GM18505 (cell line): ENCODE data around the gene DDI2.

Experiments used
- ATAC-seq: cut with Tn5 transposase; IDR thresholded peaks from one replicate; pipeline ENCODE4 v1.9.1; 2021; ENCODE audit not compliant: unreplicated experiment
- POLR2A ChIP-seq: IDR thresholded peaks from 4 replicates; pipeline ENCODE4 v1.6.1; 2011; ENCODE audit warnings: borderline replicate concordance; ENCODE audit not compliant: insufficient read depth, insufficient read length; ENCODE audit errors: extremely low read depth

DDI2 gene

DNA sequence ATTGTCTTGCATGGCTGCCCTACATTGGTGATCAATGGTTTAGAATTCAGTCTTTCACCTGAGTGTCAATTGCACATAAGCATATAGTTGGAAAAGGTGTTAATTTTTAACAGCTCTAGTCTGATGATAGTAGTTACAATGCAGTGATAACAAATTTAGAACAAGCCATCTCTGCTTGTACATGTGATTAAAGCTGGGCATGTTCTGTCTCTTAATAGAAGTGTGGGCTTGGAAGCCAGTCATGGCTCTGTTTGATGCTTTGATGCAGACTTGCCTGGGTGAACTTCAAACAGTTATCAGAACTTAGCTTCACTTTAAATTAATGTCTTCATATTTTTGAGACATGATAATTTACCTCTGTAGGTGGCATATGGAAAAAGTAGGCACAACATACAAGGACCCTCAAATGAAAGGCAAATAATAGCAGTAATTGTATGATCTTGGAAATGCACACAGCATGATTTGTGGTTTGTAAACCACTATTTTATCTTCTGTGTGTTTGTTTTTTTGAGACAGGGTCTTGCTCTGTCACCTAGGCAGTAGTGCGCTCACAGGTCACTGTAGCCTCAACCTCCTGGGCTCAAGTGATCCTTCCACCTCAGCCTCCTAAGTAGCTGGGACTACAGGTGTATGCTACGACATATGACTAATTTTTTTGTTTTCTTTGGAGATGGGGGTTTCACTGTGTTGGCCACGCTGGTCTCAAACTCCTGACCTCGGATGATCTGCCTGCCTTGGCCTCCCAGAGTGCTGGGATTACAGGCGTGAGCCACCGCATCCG lies 3.8 kb downstream of the DDI2 start:
- no peak for TF ChIP-seq POLR2A
- no peak for ATAC-seq

DNA sequence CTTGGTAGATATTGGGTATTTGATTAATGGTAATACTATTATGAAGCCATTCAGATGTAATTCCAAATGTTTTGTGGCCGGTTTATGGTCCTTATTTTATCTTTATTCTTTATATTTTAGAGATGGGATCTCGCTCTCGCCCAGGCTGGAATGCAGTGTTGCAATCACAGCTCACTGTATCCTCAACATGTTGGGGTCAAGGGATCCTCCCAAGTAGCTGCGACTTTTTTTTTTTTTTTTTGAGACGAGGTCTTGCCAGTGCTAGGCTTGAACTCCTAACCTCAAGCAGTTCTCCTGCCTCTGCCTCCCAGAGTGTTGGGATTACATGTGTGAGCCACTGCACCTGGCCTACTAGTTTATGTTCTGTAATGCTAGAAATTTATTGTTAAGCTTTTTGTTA lies 4.7 kb downstream of the DDI2 start:
- TF ChIP-seq POLR2A, result no peak
- ATAC-seq, result no peak

DNA sequence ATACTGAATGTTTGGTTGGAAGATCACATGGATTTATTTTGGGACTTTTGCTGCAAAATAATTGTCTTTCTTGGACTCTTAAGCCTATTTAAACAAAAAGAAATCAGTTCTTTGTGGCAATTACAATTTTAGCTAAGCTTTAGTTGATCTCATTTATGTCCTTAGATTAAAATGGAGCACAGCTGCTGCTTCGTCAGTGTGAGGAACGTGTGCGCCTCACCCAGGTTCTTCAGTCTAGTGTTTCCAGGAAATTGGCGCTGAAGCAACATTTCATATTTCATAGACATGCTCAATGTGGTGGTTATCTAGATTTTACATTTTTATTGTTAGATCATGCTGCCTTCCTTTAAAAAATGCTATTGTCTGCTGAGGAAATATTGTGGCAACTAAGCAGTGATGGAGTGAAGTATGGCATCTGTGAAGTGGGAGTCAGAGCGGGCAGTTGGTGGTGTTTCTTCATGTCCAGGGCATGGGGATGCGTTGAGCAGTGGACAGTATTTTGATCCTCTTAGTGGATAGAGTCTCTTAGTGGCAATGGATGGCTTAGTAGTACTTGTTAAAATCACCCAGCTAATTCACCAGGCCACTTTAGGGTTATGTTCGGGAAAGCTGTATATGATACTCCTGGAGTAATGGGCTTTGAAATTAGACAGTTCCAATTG lies 5.6 kb downstream of the DDI2 start:
- no peak for TF ChIP-seq POLR2A
- no peak for ATAC-seq

DNA sequence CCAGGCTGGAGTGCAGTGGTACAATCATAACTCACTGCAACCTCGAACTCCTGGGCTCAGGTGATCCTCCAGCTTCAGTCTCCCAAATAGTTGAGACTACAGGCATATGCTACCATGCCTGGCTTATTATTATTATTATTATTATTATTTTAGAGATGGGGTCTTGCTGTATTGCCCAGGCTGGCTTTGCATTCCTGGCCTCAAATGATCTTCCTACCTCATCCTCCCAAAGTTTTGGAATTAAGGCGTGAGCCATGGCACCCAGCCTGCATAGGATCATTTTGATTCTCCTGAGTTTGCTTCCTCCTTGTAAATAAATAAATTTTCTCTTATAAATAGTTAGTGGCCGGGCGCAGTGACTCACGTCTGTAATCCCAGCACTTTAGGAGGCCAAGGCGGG lies 6.2 kb downstream of the DDI2 start:
- no peak for TF ChIP-seq POLR2A
- no peak for ATAC-seq

DNA sequence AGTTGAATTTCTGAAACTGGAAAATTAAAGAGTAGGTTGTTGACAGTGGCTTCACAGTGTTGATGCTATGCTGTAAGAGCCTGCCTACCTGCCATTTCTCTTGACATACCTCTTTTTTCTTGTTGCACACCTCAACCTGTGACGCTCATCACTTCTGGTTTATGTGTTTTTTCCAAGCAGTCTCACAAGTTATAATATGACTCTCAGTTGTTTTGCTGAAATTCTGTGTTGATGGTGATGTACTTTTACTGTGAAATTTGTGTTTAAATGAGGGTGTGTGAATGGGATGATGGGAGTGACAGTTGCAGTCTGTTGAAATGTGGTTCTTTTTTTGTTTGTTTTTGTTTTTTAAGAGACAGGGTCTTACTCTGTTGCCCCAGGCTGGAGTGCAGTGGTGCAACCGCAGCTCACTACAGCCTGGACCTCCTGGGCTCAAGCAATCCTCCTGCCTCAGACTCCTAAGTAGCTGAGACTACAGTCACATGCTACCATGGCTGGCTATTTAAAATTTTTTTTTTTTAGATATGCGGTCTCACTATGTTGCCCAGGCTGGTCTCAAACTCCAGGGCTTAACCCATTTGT lies 7.0 kb downstream of the DDI2 start:
- TF ChIP-seq POLR2A, result no peak
- ATAC-seq, result no peak

DNA sequence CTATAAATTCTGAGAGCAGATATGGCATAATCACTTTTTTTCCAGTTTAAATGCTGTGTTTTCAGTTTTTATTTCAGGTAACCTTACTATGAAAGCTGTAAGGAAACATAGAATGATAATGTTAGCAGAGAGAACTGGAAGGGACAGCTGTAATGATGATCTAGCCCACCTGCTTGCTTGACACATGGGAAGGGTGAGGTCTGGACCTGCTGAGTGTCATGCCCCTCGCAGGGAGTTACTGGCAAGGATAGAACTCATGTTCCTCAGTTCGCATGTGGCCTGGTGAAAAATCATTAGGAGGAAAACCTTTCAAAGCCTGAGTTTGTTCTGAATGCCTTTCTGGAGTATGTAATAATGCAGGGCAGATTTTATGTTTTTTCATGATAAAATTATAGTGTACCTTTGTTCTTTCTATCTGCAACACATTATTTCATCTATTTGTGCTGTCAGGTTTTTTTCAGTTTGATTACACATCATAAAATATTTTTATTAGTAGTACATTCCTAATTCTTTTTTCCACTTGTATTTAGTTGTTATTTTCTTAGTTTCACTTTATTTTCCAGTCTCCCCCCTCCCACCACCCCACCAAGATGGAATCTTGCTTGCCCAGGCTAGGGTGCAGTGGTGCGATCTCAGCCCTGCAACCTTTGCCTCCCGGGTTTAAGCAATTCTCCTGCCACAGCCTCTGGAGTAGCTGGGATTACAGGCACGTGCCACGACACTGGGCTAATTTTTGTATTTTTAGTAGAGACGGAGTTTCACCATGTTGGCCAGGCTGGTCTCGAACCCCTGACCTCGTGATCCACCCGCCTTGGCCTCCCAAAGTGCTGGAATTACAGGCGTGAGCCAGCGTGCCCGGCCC lies 8.0 kb downstream of the DDI2 start:
- no peak for ATAC-seq
- no peak for TF ChIP-seq POLR2A

GRCh38 chr1:15626269-15626950 lies 9.2 kb downstream of the DDI2 start:
- no peak for TF ChIP-seq POLR2A
- ATAC-seq, result no peak

DNA sequence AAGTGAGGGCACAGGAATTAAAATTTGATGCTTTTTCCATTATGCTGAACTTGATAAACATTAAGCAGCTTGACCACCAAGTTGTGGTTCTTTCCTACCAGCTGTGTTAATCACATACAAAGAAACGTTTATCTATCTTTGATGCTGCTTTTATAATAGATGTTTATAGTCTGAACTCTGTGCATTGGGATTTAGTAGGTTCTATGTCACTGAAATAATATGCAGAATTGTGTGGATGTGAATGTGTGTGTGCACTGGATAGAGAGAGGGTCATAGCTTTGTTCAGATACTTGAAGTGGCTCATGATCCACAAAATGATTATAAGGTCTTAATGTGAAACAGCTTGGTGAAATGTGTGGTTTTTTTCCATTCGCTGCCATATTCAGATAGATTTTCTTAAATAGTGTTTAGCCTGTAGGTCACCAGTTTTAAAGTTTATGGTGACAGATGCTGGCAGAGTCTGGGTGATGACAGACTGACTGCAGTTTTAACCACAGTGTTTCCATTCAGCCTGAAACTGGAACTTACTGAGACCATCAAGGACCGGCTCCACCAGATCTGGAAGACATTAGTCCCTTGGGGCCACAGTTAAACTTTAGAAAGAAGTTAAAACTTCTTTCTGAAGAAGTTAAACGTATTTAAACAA lies 10.2 kb downstream of the DDI2 start:
- no peak for TF ChIP-seq POLR2A
- no peak for ATAC-seq

GRCh38 chr1:15628003-15628402 lies 10.7 kb downstream of the DDI2 start:
- TF ChIP-seq POLR2A, result no peak

DNA sequence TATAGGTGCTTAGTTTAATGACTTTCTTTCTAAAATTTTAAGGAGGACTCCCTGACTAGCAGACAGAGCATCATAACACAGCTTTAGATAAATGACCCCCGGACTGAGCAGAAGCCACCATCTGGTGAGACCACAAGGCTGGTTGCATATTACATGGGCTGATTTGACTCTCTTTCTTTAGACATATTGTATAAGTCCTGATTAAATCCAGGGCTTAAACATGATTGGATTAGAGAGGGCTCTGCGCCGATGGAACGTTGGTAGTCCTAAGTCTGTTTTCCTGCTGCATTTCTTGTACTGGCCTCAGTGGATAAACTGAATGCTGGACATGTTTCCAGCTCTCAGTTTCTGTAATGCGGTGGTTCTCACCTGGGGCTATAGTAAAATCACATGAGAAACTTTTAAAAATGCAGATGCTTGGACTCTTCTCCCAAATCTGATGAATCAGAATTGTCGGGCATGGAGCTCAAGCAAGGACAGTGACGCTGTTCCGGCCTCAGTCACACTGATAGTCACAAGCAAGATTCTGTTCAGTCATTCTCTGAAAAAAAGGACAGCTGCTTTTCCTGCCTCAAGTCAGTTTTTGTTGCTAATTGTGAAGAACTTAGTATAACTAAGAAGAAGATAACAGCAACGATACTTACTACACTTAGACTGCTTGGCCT lies 16.6 kb downstream of the DDI2 start:
- TF ChIP-seq POLR2A, result no peak
- no peak for ATAC-seq

More at GRCh38 chr1:15628003-15628402, 10.7 kb downstream of the DDI2 start:
- no peak for ATAC-seq

DNA sequence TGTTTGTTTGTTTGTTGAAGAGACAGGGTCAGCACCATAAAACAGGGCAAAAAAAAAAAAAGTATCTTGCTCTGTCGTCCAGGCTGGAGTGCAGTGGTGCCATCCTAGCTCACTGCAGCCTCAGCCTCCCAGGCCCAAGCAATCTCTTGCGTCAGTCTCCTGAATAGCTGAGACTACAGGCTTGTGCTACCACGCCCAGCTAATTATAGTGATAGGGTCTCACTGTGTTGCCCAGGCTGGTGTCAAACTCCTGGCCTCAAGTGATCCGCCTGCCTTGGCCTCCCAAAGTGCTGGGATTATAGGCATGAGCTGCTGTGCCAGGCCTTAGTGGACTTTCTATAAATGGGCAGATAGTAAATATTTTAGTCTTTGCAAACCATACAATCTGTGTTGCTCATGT lies 19.2 kb downstream of the DDI2 start:
- no peak for TF ChIP-seq POLR2A
- no peak for ATAC-seq

GRCh38 chr1:15637826-15638225 lies 20.6 kb downstream of the DDI2 start:
- ATAC-seq, result no peak
- TF ChIP-seq POLR2A, result no peak

GRCh38 chr1:15639262-15639661 lies 22.0 kb downstream of the DDI2 start:
- no peak for TF ChIP-seq POLR2A
- no peak for ATAC-seq

GRCh38 chr1:15639931-15640330 lies 22.7 kb downstream of the DDI2 start:
- no peak for ATAC-seq
- TF ChIP-seq POLR2A, result no peak
